SW480 (cell line): ENCODE results near the gene KIF24.
"Not testable (repeated sequence)": the region's sequence is repeated elsewhere in the genome, so short reads cannot be mapped to it uniquely, and the experiment has no call there.

Experiments
- DNase-seq: peaks from one replicate; pipeline ENCODE4 v3.0.0-alpha.2; 2016; ENCODE audit warnings: low spot score

Gene KIF24

GRCh38 chr9:34365282-34365681 is 36.2 kb upstream of the KIF24 start:
- DNase-seq = no peak

GRCh38 chr9:34363619-34364351 is 34.7 kb upstream of the KIF24 start:
- DNase-seq = no peak

- no peak for DNase-seq
Measured at GRCh38 chr9:34362614-34363214, 33.6 kb upstream of the KIF24 start.

- DNase-seq = not testable (repeated sequence)
Measured at GRCh38 chr9:34352957-34353356, 23.9 kb upstream of the KIF24 start.

GRCh38 chr9:34352122-34352652 is 23.1 kb upstream of the KIF24 start:
- DNase-seq = not testable (repeated sequence)

- no peak for DNase-seq
Measured at GRCh38 chr9:34349324-34349723, 20.3 kb upstream of the KIF24 start.

GRCh38 chr9:34347800-34348158 is 18.7 kb upstream of the KIF24 start:
- no peak for DNase-seq

- DNase-seq = no peak
Measured at GRCh38 chr9:34346873-34347799, 18.1 kb upstream of the KIF24 start.

GRCh38 chr9:34343605-34344004 is 14.5 kb upstream of the KIF24 start:
- DNase-seq = no peak

- no peak for DNase-seq
Measured at GRCh38 chr9:34343090-34343489, 14.0 kb upstream of the KIF24 start.

GRCh38 chr9:34341659-34342295 is 12.7 kb upstream of the KIF24 start:
- DNase-seq = no peak

GRCh38 chr9:34338665-34339385 is 9.8 kb upstream of the KIF24 start:
- DNase-seq = no peak

GRCh38 chr9:34338079-34338478 is 9.0 kb upstream of the KIF24 start:
- not testable (repeated sequence) for DNase-seq

- DNase-seq = no peak
Measured at GRCh38 chr9:34337403-34337802, 8.3 kb upstream of the KIF24 start.

- DNase-seq = no peak
Measured at GRCh38 chr9:34335376-34335775, 6.3 kb upstream of the KIF24 start.

GRCh38 chr9:34334916-34335315 is 5.8 kb upstream of the KIF24 start:
- no peak for DNase-seq

GRCh38 chr9:34334337-34334824 is 5.3 kb upstream of the KIF24 start:
- DNase-seq = no peak

- DNase-seq = no peak
Measured at GRCh38 chr9:34333836-34334235, 4.8 kb upstream of the KIF24 start.

- peak; percentile 59 for DNase-seq
Measured at GRCh38 chr9:34332076-34332964, 3.3 kb upstream of the KIF24 start.

- no peak for DNase-seq
Measured at GRCh38 chr9:34331196-34331595, 2.1 kb upstream of the KIF24 start.
